Right ventricle myocardium inferior (tissue), 1 donor: ENCODE measurements around the gene PARP12. TPM values are rescaled to one million over a fixed set of nuclear protein-coding genes. Genes with fewer than 3 reads are reported as not detected.
"Not testable (repeated sequence)": the region's sequence is repeated elsewhere in the genome, so short reads cannot be mapped to it uniquely, and the experiment has no call there.

Source experiments
- ATAC-seq: fragments of 200-7000 bp; cut with Tn5 transposase; one replicate; pipeline ENCODE4 v1.9.1; 2020; ENCODE audit warnings: mild to moderate bottlenecking, moderate library complexity
- DNase-seq: peaks from one replicate; pipeline ENCODE4 v3.0.0; 2021; ENCODE audit errors: missing footprints
- intact Hi-C: fragments of 100-400 bp; cut with DNase I; formaldehyde crosslinking; loops from one replicate; pipeline ENCODE4 v1.11.0; 2022
- long read RNA-seq: library from polyadenylated mRNA; unstranded; transcript quantifications from one replicate; pipeline ENCODE4 v2.0.0, GENCODE V29; 2021
- total RNA-seq: library from RNA; stranded (reverse); fragmentation: NEBNext Ultra II Directional; extraction: Animal tissue kit (Norgen Biotek cat#: 25700); gene quantifications from one replicate; pipeline ENCODE4 v1.2.1, GENCODE V29; 2021
- donor health status: DM: no; HTN: yes; CAD: no; lungs with severe emphysema.

PARP12 gene, protein sequence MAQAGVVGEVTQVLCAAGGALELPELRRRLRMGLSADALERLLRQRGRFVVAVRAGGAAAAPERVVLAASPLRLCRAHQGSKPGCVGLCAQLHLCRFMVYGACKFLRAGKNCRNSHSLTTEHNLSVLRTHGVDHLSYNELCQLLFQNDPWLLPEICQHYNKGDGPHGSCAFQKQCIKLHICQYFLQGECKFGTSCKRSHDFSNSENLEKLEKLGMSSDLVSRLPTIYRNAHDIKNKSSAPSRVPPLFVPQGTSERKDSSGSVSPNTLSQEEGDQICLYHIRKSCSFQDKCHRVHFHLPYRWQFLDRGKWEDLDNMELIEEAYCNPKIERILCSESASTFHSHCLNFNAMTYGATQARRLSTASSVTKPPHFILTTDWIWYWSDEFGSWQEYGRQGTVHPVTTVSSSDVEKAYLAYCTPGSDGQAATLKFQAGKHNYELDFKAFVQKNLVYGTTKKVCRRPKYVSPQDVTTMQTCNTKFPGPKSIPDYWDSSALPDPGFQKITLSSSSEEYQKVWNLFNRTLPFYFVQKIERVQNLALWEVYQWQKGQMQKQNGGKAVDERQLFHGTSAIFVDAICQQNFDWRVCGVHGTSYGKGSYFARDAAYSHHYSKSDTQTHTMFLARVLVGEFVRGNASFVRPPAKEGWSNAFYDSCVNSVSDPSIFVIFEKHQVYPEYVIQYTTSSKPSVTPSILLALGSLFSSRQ
- 13.2 TPM for total RNA-seq
- long read RNA-seq, transcript PARP12-201 (12 exons, 3,796 nt), result major isoform, 6 of 10 reads
- long read RNA-seq, partial matches to known transcripts, result 0 of 10 reads
- long read RNA-seq, other reads (novel, unspliced or antisense), result 4 of 10 reads

DNA sequence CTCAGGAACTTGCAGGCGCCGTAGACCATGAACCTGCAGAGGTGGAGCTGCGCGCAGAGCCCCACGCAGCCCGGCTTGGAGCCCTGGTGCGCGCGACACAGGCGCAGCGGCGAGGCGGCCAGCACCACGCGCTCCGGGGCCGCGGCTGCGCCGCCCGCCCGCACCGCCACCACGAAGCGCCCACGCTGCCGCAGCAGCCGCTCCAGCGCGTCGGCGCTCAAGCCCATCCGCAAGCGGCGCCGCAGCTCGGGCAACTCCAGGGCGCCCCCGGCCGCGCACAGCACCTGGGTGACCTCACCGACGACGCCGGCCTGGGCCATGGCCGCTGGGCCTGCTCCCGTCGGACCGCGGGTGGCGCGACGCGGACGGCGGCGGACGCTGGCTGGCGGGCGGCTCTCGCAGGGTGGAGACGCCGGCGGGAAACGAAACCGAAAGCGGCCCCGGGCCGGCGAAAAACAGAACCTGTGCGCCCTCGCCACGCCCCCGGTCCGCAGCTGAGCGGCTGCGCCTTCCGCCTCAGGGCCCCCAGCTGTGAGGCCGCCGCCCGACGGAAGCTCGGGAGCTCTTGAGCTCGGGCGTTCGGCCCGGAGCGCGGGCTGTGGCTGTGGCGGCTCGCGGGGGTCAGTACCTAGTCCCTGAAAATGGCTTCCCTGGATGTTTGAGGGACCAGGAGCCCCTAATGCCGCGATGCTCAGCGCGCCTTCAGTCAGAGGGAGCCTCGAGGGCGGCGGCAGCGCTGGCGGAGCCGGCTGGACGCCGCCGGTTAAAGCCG is at the start of gene PARP12:
PARP12 (minus strand) TSS at position 424 of the 772 bp plus-strand sequence; CDS start at position 320, 104 bp downstream.
- DNase-seq (peak; percentile 98), ATAC-seq (peak; percentile 84)
- intact Hi-C loops, result no loop called here

DNA sequence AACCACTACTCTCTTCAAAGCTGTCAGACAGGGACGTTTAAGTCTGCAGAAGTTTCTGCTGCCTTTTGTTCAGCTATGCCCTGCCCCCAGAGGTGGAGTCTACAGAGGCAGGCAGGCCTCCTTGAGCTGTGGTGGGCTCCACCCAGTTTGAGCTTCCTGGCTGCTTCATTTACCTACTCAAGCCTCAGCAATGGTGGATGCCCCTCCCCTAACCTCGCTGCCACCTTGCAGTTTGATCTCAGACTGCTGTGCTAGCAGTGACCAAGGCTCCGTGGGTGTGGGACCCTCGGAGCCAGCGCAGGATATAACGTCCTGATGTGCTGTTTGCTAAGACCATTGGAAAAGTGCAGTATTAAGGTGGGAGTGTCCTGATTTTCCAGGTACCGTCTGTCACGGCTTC is 46.0 kb upstream of the PARP12 start:
- ATAC-seq, DNase-seq, intact Hi-C loops: not testable (repeated sequence)

DNA sequence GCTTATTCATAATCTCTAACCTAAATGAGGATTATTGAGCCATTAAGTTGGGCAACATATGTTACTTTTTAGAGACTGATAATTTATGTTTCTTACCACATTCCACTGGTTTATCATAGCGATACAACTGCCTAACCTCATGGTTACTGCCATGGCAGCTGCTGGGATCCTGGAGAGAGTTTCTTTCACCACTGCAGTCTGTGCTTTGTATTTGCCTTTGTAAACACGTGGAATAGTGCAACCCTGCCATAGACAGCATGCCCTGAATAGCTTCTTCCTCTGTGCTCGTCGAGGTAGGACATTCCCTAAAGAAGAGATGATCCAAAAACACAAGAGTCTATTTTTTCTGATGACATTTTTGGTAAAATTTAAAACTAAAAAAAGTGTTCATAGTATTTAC is 33.7 kb upstream of the PARP12 start:
- no peak for ATAC-seq
- intact Hi-C loops, result no loop called here
- DNase-seq, result no peak

DNA sequence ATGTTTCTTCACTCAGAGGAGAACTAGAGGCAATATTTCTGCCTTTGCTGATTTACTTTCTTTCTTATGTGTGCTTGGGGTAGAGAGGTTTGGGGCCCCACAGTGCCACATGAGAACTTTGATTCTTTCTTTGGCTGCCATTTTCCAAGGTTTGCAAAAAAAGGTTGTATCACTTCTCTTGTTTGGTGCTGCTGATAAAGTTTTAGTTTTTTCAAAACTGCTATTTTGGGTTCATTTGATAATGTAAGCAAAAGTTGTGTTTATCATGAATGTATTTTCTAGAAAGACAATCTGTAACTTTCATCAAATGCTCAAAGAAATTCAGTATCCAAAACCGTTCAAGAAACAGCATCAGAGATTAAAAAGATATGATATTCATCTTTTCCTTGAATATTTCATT is 30.6 kb upstream of the PARP12 start:
- DNase-seq, result no peak
- intact Hi-C loops, result no loop called here
- ATAC-seq, result no peak

GRCh38 chr7:140085447-140085846 is 22.7 kb upstream of the PARP12 start:
- DNase-seq (no peak), ATAC-seq (no peak)
- intact Hi-C loops, result no loop called here

DNA sequence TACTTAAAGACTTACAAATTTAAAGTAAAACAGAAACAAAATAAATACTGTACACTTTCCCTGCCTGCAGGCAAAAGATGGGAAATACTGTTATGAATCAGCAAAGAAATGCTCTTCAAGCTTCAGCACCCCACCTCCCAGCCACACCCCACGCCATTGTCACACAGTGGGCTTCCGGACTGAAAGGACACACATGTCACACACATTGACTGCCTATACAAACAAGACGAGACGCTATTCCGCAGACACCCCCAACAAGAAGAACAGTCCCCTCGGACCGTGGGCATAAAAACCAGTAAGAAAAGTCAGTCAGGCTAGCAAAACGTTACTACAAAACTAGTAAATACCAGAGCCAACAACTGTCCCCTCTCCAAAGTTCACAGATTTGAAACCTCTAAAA is 22.2 kb upstream of the PARP12 start:
- ATAC-seq (no peak), DNase-seq (no peak)
- intact Hi-C loops, result no loop called here

DNA sequence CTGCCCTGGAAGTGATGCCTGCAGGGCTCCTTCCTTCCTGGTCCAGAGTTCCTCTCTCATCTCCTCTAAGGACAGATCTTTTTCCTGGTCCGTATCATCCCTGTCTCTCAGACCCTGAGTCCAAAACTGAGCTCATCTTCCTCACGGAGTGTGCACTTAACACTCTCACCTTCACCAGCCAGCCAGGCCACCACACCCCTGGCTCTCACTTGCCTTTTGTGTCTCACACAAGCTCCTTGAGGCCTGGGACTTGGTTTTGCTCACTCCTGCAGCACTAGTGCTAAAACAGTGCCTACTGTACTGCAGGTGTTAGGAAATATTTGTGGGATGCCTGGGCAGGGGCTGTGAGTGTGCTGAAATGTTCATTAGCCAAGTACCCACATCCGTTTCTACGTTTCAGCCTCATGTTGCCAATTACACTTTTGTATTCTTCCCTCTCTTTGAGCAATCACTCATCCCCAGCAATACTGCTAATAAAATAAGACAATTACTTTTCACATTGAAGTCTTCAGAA is 21.4 kb upstream of the PARP12 start:
- ATAC-seq, result no peak
- DNase-seq, result no peak
- intact Hi-C loops, result no loop called here

DNA sequence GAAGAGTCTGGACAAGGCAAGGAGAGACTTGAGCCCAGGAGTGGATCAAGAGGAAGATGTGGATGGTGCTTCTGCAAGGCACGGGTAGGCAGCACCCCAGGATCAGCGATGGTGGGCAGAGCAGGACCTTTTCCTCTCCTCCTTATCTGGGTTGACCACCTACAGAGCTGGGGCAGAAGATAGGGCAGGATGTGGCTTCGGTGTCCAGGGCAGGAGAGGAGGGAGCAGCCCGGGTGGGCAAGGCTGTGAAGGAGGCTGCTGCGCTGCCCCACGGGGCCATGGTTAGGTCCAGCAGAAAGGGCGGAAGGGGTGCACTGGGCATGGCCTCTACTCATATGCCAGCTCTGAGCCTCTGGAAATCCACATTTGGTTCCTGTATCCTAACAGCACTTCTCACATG is 20.0 kb upstream of the PARP12 start:
- intact Hi-C loops, result no loop called here
- ATAC-seq (no peak), DNase-seq (no peak)

DNA sequence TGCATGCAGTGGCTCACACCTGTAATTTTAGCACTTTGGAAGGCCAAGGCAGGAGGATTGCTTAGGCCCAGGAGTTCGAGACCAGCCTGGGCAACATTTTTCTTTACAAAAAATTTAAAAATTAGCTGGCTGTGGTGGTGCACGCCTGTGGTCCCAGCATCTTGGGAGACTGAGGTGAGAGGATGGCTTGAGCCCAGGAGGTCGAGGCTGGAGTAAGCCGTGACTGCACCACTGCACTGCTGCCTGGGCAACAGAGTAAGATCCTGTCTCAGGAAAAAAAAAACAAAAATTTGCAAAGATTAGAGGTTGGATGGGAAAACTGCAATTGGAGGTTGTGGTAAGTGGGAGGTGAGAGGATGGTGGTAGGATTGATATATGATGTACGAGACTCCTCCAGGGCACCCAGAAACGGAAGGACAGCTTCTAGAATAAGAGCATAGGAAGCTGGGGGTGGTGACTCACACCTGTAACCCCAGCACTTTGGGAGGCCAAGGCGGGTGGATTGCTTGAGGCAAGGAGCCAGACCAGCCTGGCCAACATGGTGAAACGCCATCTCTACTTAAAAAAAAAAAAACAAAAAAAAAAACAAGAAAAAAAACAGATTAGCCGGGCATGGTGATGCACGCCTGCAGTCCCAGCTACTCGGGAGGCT is 19.1 kb upstream of the PARP12 start:
- intact Hi-C loops, result no loop called here
- no peak for ATAC-seq
- DNase-seq, result no peak

GRCh38 chr7:140080919-140081318 is 18.2 kb upstream of the PARP12 start:
- ATAC-seq, result no peak
- intact Hi-C loops, result no loop called here
- DNase-seq, result no peak

DNA sequence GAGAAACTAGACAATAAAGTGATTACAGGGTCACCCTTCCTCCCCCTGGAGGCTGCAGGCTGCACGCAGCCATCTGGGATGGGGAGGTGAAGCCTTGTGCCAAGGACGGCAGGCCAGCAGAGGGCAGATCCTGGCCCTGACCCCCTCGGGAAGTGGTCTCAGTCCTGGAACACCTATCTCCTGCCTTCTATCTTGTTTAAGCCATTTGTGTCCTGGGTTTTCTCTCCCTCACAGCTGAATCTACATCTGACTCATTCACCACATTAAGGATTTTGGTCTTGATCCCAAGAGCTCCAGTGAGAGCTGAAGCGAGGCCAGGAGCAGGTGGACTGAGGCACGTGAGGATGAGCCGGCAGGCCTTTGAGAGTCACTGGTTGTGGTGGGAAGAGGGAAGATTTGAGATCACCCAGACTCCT is 16.4 kb upstream of the PARP12 start:
- intact Hi-C loops, result no loop called here

DNA sequence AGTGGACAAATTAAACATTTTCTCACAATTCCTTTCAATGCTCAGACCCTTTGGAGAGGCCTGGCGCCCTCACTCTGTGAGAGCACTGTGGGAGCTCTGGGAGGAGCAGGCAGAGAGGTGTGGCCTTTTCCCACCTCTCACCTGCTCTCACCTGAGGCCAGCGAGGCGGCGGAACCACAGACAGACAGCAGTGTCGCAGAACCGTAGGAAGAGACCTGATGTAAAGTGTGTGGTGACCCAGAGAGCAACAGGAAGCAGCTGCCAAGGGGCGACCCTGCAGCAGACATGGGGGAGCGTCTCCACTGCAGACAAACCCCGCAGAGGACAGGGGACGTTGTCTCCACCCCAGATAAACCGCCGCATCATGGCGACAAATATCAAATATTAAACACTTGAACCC is 15.6 kb upstream of the PARP12 start:
- DNase-seq, result no peak
- ATAC-seq, result no peak

More for the DNA sequence above, 16.4 kb upstream of the PARP12 start:
- DNase-seq (no peak), ATAC-seq (no peak)

DNA sequence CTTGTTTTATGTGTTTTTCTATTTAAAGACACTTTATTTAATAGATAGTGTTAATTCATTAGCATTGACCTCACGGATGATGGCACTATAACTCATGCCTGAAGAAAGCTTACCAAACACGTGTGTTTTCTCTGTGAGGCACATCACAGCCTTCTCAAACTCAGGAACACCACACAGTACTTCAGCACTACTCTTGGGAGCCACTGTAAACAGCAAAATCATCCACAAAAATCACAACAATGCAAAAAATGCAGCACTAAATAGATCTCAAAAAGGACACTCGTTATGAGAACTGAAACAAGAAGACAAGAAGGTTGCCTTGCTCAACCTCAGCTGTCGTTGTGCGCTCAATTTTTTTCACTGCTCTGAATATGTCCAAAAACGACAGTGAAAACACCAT is 12.0 kb upstream of the PARP12 start:
- DNase-seq, result no peak
- ATAC-seq, result no peak
- intact Hi-C loops, result no loop called here

More for the DNA sequence above, 15.6 kb upstream of the PARP12 start:
- intact Hi-C loops, result no loop called here

DNA sequence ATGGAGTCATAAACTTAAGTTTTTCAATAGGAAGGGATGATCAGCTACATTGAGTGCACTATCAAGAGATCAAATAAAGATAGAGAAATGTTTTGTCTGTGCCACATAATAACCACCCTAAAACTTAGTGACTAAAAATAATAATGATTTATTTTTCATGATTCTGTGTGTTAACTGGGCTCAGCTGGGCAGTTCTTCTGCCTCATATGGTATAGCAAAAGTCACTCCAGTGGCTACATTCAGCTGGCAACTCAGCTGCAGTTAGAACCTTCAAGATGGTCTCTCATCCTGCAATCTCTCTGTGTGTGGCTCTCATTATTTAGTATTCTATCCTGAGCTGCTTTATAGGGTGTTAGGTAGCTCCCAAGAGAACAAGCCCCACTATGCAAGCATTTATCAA is 7.8 kb upstream of the PARP12 start:
- ATAC-seq, result no peak
- intact Hi-C loops, result no loop called here
- no peak for DNase-seq

- intact Hi-C loops, result no loop called here
- ATAC-seq (no peak), DNase-seq (no peak)
Observed at GRCh38 chr7:140069298-140069949, 6.7 kb upstream of the PARP12 start.

DNA sequence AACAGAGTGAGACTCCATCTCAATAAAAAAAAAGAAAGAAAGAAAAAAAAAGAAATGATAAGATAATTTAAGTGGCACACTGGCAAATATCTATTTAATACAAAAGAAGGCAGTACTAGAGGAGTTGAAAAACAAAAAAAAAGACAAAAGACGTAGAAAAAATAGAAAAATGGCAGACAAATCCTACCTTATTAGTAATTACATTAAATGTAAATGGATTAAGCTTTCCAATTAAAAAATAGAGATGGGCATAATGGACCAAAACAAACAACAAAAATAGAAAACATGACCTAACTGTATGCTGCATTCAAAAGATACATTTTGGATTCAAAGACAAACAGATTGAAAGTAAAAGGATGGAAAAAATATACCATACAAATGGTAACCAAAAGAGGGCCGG is 5.3 kb upstream of the PARP12 start:
- ATAC-seq (no peak), DNase-seq (no peak)
- intact Hi-C loops, result no loop called here

- no peak for DNase-seq
- ATAC-seq, result no peak
- intact Hi-C loops, result no loop called here
Observed at GRCh38 chr7:140067052-140067451, 4.3 kb upstream of the PARP12 start.

GRCh38 chr7:140062118-140062527 is 628 bp downstream of the PARP12 start:
- no peak for ATAC-seq
- DNase-seq, result no peak
- intact Hi-C loops, result no loop called here
